Adrenal gland (tissue), 12 donors: Measurements from ENCODE around the gene CHST2. TPM values are rescaled to one million over a fixed set of nuclear protein-coding genes. Genes with fewer than 3 reads are reported as not detected.

Experiments
- DNase-seq, 7 donors: peaks; one replicate each; pipeline ENCODE4 v3.0.0-alpha.2; 2019 to 2020
- H3K27ac ChIP-seq, 5 donors: fragments of 200-600 bp; sonication (generic) in 4 of 5; 1 replicate in 3 of 5; 2 replicates in 2 of 5; pipeline versions ENCODE4 v1.5.1 to v1.8.0; 2016 to 2020; ENCODE audit warnings: mild to moderate bottlenecking in 1 of 5
- H3K27me3 ChIP-seq: fragments of 200-600 bp; 2 replicates; pipeline ENCODE4 v1.8.0; 2021
- H3K36me3 ChIP-seq, 2 donors: fragments of 200-600 bp; replicated peaks in 1 of 2; 1 replicate in 1 of 2; 2 replicates in 1 of 2; pipeline versions ENCODE4 v1.5.1 to v1.8.0; 2018 to 2022
- H3K4me1 ChIP-seq, 2 donors: fragments of 200-600 bp; replicated peaks in 1 of 2; 1 replicate in 1 of 2; 2 replicates in 1 of 2; pipeline versions ENCODE4 v1.5.1 to v1.8.0; 2018 to 2021
- H3K4me3 ChIP-seq, 4 donors: fragments of 200-600 bp; sonication (generic) in 3 of 4; one replicate each; pipeline ENCODE4 v1.5.1; 2016 to 2018
- H3K9me3 ChIP-seq, 3 donors: fragments of 200-600 bp; sonication (generic) in 1 of 3; replicated peaks in 1 of 3; 1 replicate in 2 of 3; 2 replicates in 1 of 3; pipeline versions ENCODE4 v1.5.1 to v1.8.0; 2016 to 2021
- CTCF ChIP-seq, 6 experiments: fragments of 450-650 bp in 4 of 6; fragments of 200-600 bp in 2 of 6; sonication (generic) in 1 of 6; IDR thresholded peaks; 1 replicate in 5 of 6; 2 replicates in 1 of 6; pipeline versions ENCODE4 v1.5.1 to v1.8.0; 2016 to 2021; ENCODE audit warnings: antibody characterized with exemption in 6 of 6, mild to moderate bottlenecking in 2 of 6, moderate library complexity in 1 of 6
- POLR2A ChIP-seq, 2 donors: fragments of 450-650 bp; IDR thresholded peaks; one replicate each; pipeline ENCODE4 v1.6.1; 2017; ENCODE audit warnings: antibody characterized with exemption in 2 of 2, mild to moderate bottlenecking in 2 of 2, moderate library complexity in 1 of 2
- WGBS, 4 donors: extraction: QIAGEN DNeasy Blood & Tissue Kit in 2 of 4; methylation state at CpG; one replicate each; pipeline versions ENCODE4 v1.1.5 to v1.1.7; 2013 to 2017; 5-methylcytosine and 5-hydroxymethylcytosine counted together
- intact Hi-C, 2 donors: fragments of 100-400 bp; cut with DNase I; formaldehyde crosslinking; loops; one replicate each; pipeline versions ENCODE4 v1.14.1 to v1.15.0; 2022 to 2023
- polyA plus RNA-seq, 3 donors: library from polyadenylated mRNA; stranded (reverse); fragments of 200-250 nt in 2 of 3; fragments of 350-450 nt in 1 of 3; fragmentation: Illumina TruSeq in 1 of 3; extraction: RNeasy Lipid Tissue Mini Kit (QIAGEN cat#74804) in 1 of 3; gene quantifications; one replicate each; pipeline ENCODE4 v1.2.3, GENCODE V29; 2013 to 2014
- total RNA-seq, 9 donors: library from RNA; depleted of rRNA in 4 of 9; stranded (reverse); fragments of >200 nt in 4 of 9; fragments of 120-200 nt in 1 of 9; fragmentation: NEBNext Ultra II Directional in 1 of 9; extraction: Animal tissue kit (Norgen Biotek cat#: 25700) in 1 of 9; gene quantifications; one replicate each; pipeline versions ENCODE4 v1.1.0 to v1.2.4, GENCODE V29; 2013 to 2023
- donor health status: healthy with polysubstance abuse.
- donor health status: Bipolar disorder and iron deficiency.
- donor health status: DM: yes; HTN: yes; CAD: no.
- donor health status: DM: no; HTN: no; CAD: no.
- donor health status: DM: no; HTN: no; CAD: no.
- donor health status: DM: yes; HTN: yes; CAD: no.

Gene CHST2
- total and polyA plus RNA-seq, 12 donors = 1.9 to 11.4 (median 3.6) TPM

GRCh38 chr3:143083781-143084180 lies 35.8 kb upstream of the CHST2 start:
- H3K4me3 ChIP-seq = no peak overlapping the region
- intact Hi-C loops = no loop called here
- no peaks in the 10 kb centered on the region for H3K9me3 ChIP-seq
- H3K27me3 ChIP-seq = no peaks in the 10 kb centered on the region
- no peak overlapping the region for H3K27ac ChIP-seq
- 72 to 85% (median 76%) methylated on average over 3 of the region's 3 CpGs for WGBS, 4 donors
- no peaks in the 10 kb centered on the region for H3K4me1 ChIP-seq
- no peaks in the 10 kb centered on the region for H3K36me3 ChIP-seq
- TF ChIP-seq CTCF (IDR thresholded peaks at IDR 0.05) (no peak), POLR2A (IDR thresholded peaks at IDR 0.05) (no peak)
- DNase-seq = no peak

GRCh38 chr3:143084856-143085731 lies 34.5 kb upstream of the CHST2 start:
- DNase-seq = no peak
- intact Hi-C loops = no loop called here
- 88 to 90% (median 89%) methylated on average over 16 to 17 of the region's 17 CpGs for WGBS, 4 donors

GRCh38 chr3:143088835-143089234 lies 30.7 kb upstream of the CHST2 start:
- DNase-seq = no peak
- no peaks in the 10 kb centered on the region for H3K36me3 ChIP-seq
- no peaks in the 10 kb centered on the region for H3K27me3 ChIP-seq
- no peaks in the 10 kb centered on the region for H3K4me1 ChIP-seq
- intact Hi-C loops = no loop called here
- no peaks in the 10 kb centered on the region for H3K9me3 ChIP-seq
- no peak overlapping the region for H3K4me3 ChIP-seq
- 83 to 93% (median 87%) methylated on average over 1 of the region's 1 CpG for WGBS, 4 donors
- TF ChIP-seq POLR2A (IDR thresholded peaks at IDR 0.05) = no peak
- TF ChIP-seq CTCF (IDR thresholded peaks at IDR 0.05) = no peak
- no peak overlapping the region for H3K27ac ChIP-seq

More at GRCh38 chr3:143084856-143085731, 34.5 kb upstream of the CHST2 start:
- H3K4me3 ChIP-seq = no peak overlapping the region
- no peaks in the 10 kb centered on the region for H3K27me3 ChIP-seq
- no peaks in the 10 kb centered on the region for H3K9me3 ChIP-seq
- no peaks in the 10 kb centered on the region for H3K4me1 ChIP-seq
- no peaks in the 10 kb centered on the region for H3K36me3 ChIP-seq
- no peak for TF ChIP-seq CTCF (IDR thresholded peaks at IDR 0.05)
- TF ChIP-seq POLR2A (IDR thresholded peaks at IDR 0.05) = no peak
- H3K27ac ChIP-seq = no peak overlapping the region

- Histone ChIP-seq H3K9me3 (no peaks in the 10 kb centered on the region), H3K27ac (no peak overlapping the region), H3K36me3 (no peaks in the 10 kb centered on the region), H3K4me3 (no peak overlapping the region), H3K4me1 (no peaks in the 10 kb centered on the region), H3K27me3 (no peaks in the 10 kb centered on the region)
- 93 to 99% (median 95%) methylated on average over 4 of the region's 4 CpGs for WGBS, 4 donors
- no peak for TF ChIP-seq POLR2A (IDR thresholded peaks at IDR 0.05)
- no peak for TF ChIP-seq CTCF (IDR thresholded peaks at IDR 0.05)
- intact Hi-C loops = no loop called here
- no peak for DNase-seq
Measured at GRCh38 chr3:143089965-143090364, 29.6 kb upstream of the CHST2 start.
